ENCODE measurements around the gene CACNG6.

CACNG6 gene

DNA sequence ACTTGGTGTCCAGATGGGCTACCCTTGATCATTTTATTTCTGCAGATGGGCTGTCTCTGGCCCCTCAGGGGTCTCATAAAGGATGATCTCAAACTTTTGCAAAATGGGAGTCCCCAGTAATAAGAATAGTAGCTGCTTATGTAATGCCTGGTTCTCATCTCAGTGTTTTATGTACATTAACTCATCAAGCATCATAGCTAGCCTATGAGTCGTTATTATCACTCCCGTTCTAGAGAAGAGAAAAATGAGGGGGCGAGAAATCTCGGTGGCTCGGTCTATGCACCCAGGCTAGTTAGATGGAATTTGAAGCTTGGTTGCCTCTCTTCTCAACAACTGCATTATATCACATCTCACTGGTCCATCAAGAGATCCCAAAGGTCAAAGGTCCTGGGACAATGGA is 3.4 kb downstream of the CACNG6 start:
- H2BK12ac ChIP-seq (ENCODE audit: low read length): no peak overlapping the region
- H3K4me1 ChIP-seq (ENCODE audit: control insufficient read depth in 1 of 2, insufficient read depth in 2 of 2, low read length in 2 of 2): peaks cover 0 to 7% of the 10 kb centered on the region in 2 experiments
- no peak overlapping the region for H2AK5ac ChIP-seq (ENCODE audit: low read length)
- H2BK120ac ChIP-seq (ENCODE audit: insufficient read depth, low read length, poor library complexity): no peak overlapping the region
- no peak overlapping the region for H4K8ac ChIP-seq (ENCODE audit: low read depth, low read length)
- no peak for DNase-seq
- H3K79me2 ChIP-seq (ENCODE audit: control insufficient read depth, insufficient read depth, low read length, poor library complexity): no peaks in the 10 kb centered on the region
- H4K91ac ChIP-seq (ENCODE audit: low read depth, low read length): no peak overlapping the region
- no peaks in the 10 kb centered on the region for H3K79me1 ChIP-seq (ENCODE audit: low read length)
- H3K18ac ChIP-seq (ENCODE audit: low read length): no peak overlapping the region
- H3K14ac ChIP-seq (ENCODE audit: low read length): no peak overlapping the region
- H3K4me3 ChIP-seq (ENCODE audit: low read depth, low read length): no peak overlapping the region
- no peak overlapping the region for H3K4me2 ChIP-seq (ENCODE audit: low read length)
- no peaks in the 10 kb centered on the region for H3K36me3 ChIP-seq (ENCODE audit: control insufficient read depth in 1 of 2, insufficient read depth in 2 of 2, low read length in 2 of 2)
- peaks cover 5% of the 10 kb centered on the region for H3K9me3 ChIP-seq (ENCODE audit: insufficient read depth, low read depth, low read length)
- no peak overlapping the region for H2AFZ ChIP-seq (ENCODE audit: insufficient read depth, low read length, poor library complexity)
- no peak overlapping the region for H3K4ac ChIP-seq (ENCODE audit: low read depth, low read length)
- peaks cover 12% of the 10 kb centered on the region for H3K27me3 ChIP-seq (ENCODE audit: insufficient read depth, low read length)
- WGBS (ENCODE audit: extremely low coverage, insufficient coverage, insufficient read length): no CpG with 5 or more reads among the region's 5 CpGs
- H4K12ac ChIP-seq (ENCODE audit: low read depth, low read length): no peak overlapping the region
- H3K23ac ChIP-seq (ENCODE audit: low read length): no peak overlapping the region
- no peak overlapping the region for H2BK5ac ChIP-seq (ENCODE audit: low read depth, low read length, poor library complexity)
- H3K9ac ChIP-seq (ENCODE audit: low read length): no peak overlapping the region
- H3K27ac ChIP-seq (ENCODE audit: low read depth, low read length): no peak overlapping the region

- no peak overlapping the region for H3K9ac ChIP-seq (ENCODE audit: low read length)
- H3K4me3 ChIP-seq (ENCODE audit: low read depth, low read length): no peak overlapping the region
- no peak for DNase-seq
- no peak overlapping the region for H3K4ac ChIP-seq (ENCODE audit: low read depth, low read length)
- H3K9me3 ChIP-seq (ENCODE audit: insufficient read depth, low read depth, low read length): peaks cover 3% of the 10 kb centered on the region
- no peaks in the 10 kb centered on the region for H3K36me3 ChIP-seq (ENCODE audit: control insufficient read depth in 1 of 2, insufficient read depth in 2 of 2, low read length in 2 of 2)
- H2BK12ac ChIP-seq (ENCODE audit: low read length): no peak overlapping the region
- H4K8ac ChIP-seq (ENCODE audit: low read depth, low read length): no peak overlapping the region
- no peak overlapping the region for H3K18ac ChIP-seq (ENCODE audit: low read length)
- no peak overlapping the region for H3K14ac ChIP-seq (ENCODE audit: low read length)
- H2BK5ac ChIP-seq (ENCODE audit: low read depth, low read length, poor library complexity): no peak overlapping the region
- H4K91ac ChIP-seq (ENCODE audit: low read depth, low read length): no peak overlapping the region
- no peak overlapping the region for H3K23ac ChIP-seq (ENCODE audit: low read length)
- H3K4me2 ChIP-seq (ENCODE audit: low read length): no peak overlapping the region
- no peaks in the 10 kb centered on the region for H3K79me1 ChIP-seq (ENCODE audit: low read length)
- H3K4me1 ChIP-seq (ENCODE audit: control insufficient read depth in 1 of 2, insufficient read depth in 2 of 2, low read length in 2 of 2): no peaks in the 10 kb centered on the region
- no peak overlapping the region for H3K27ac ChIP-seq (ENCODE audit: low read depth, low read length)
- H2AFZ ChIP-seq (ENCODE audit: insufficient read depth, low read length, poor library complexity): no peak overlapping the region
- WGBS (ENCODE audit: extremely low coverage, insufficient coverage, insufficient read length): no CpG with 5 or more reads among the region's 7 CpGs
- H3K79me2 ChIP-seq (ENCODE audit: control insufficient read depth, insufficient read depth, low read length, poor library complexity): no peaks in the 10 kb centered on the region
- H2BK120ac ChIP-seq (ENCODE audit: insufficient read depth, low read length, poor library complexity): no peak overlapping the region
- H3K27me3 ChIP-seq (ENCODE audit: insufficient read depth, low read length): peaks cover 3% of the 10 kb centered on the region
- H2AK5ac ChIP-seq (ENCODE audit: low read length): no peak overlapping the region
- H4K12ac ChIP-seq (ENCODE audit: low read depth, low read length): no peak overlapping the region
These were observed 6.8 kb downstream of the CACNG6 start for GRCh38 chr19:53998223-53998622.

DNA sequence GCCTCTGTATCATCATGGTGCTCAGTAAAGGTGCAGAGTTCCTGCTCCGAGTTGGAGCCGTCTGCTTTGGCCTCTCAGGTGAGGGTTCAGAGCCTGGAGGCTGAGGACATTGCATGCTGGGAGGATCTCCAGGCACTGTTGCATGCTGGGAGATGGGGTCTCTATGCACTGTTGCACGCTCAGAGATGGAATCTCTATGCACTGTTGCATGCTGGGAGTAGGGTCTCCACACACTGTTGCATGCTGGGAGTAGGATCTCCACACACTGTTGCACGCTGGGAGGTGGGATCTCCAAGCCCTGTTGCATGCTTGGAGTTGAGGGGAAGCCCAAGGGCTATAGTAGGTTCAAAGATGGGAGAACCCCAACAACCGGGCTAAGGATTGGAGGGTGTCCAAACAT is 8.3 kb downstream of the CACNG6 start:
- H3K4me1 ChIP-seq (ENCODE audit: control insufficient read depth in 1 of 2, insufficient read depth in 2 of 2, low read length in 2 of 2): no peaks in the 10 kb centered on the region

GRCh38 chr19:54001496-54001895 is 10.1 kb downstream of the CACNG6 start:
- Histone ChIP-seq H3K4me2 (ENCODE audit: low read length) (no peak overlapping the region), H4K91ac (ENCODE audit: low read depth, low read length) (no peak overlapping the region), H2AFZ (ENCODE audit: insufficient read depth, low read length, poor library complexity) (no peak overlapping the region), H4K12ac (ENCODE audit: low read depth, low read length) (no peak overlapping the region), H2BK5ac (ENCODE audit: low read depth, low read length, poor library complexity) (no peak overlapping the region), H3K14ac (ENCODE audit: low read length) (no peak overlapping the region), H4K8ac (ENCODE audit: low read depth, low read length) (no peak overlapping the region), H2BK120ac (ENCODE audit: insufficient read depth, low read length, poor library complexity) (no peak overlapping the region), H3K79me1 (ENCODE audit: low read length) (no peaks in the 10 kb centered on the region), H3K9me3 (ENCODE audit: insufficient read depth, low read depth, low read length) (peaks cover 3% of the 10 kb centered on the region), H3K27me3 (ENCODE audit: insufficient read depth, low read length) (no peaks in the 10 kb centered on the region), H3K4me1 (ENCODE audit: control insufficient read depth in 1 of 2, insufficient read depth in 2 of 2, low read length in 2 of 2) (no peaks in the 10 kb centered on the region), H3K27ac (ENCODE audit: low read depth, low read length) (no peak overlapping the region), H2BK12ac (ENCODE audit: low read length) (no peak overlapping the region), H3K18ac (ENCODE audit: low read length) (no peak overlapping the region), H2AK5ac (ENCODE audit: low read length) (no peak overlapping the region), H3K79me2 (ENCODE audit: control insufficient read depth, insufficient read depth, low read length, poor library complexity) (no peaks in the 10 kb centered on the region), H3K9ac (ENCODE audit: low read length) (no peak overlapping the region), H3K23ac (ENCODE audit: low read length) (no peak overlapping the region), H3K4me3 (ENCODE audit: low read depth, low read length) (no peak overlapping the region), H3K4ac (ENCODE audit: low read depth, low read length) (no peak overlapping the region), H3K36me3 (ENCODE audit: control insufficient read depth in 1 of 2, insufficient read depth in 2 of 2, low read length in 2 of 2) (no peaks in the 10 kb centered on the region)
- WGBS (ENCODE audit: extremely low coverage, insufficient coverage, insufficient read length): no CpG with 5 or more reads among the region's 2 CpGs
- DNase-seq: peak in 1 of 2 donors; percentile 50

More for the DNA sequence above, 8.3 kb downstream of the CACNG6 start:
- Histone ChIP-seq H3K27ac (ENCODE audit: low read depth, low read length) (no peak overlapping the region), H3K4me3 (ENCODE audit: low read depth, low read length) (no peak overlapping the region), H3K14ac (ENCODE audit: low read length) (no peak overlapping the region), H3K27me3 (ENCODE audit: insufficient read depth, low read length) (no peaks in the 10 kb centered on the region), H3K4ac (ENCODE audit: low read depth, low read length) (no peak overlapping the region), H3K9ac (ENCODE audit: low read length) (no peak overlapping the region), H2AFZ (ENCODE audit: insufficient read depth, low read length, poor library complexity) (no peak overlapping the region), H4K12ac (ENCODE audit: low read depth, low read length) (no peak overlapping the region), H3K4me2 (ENCODE audit: low read length) (no peak overlapping the region), H3K36me3 (ENCODE audit: control insufficient read depth in 1 of 2, insufficient read depth in 2 of 2, low read length in 2 of 2) (no peaks in the 10 kb centered on the region), H2AK5ac (ENCODE audit: low read length) (no peak overlapping the region), H4K91ac (ENCODE audit: low read depth, low read length) (no peak overlapping the region), H3K23ac (ENCODE audit: low read length) (no peak overlapping the region), H4K8ac (ENCODE audit: low read depth, low read length) (no peak overlapping the region), H3K79me2 (ENCODE audit: control insufficient read depth, insufficient read depth, low read length, poor library complexity) (no peaks in the 10 kb centered on the region), H2BK12ac (ENCODE audit: low read length) (no peak overlapping the region), H3K18ac (ENCODE audit: low read length) (no peak overlapping the region), H2BK5ac (ENCODE audit: low read depth, low read length, poor library complexity) (no peak overlapping the region), H2BK120ac (ENCODE audit: insufficient read depth, low read length, poor library complexity) (no peak overlapping the region), H3K79me1 (ENCODE audit: low read length) (no peaks in the 10 kb centered on the region), H3K9me3 (ENCODE audit: insufficient read depth, low read depth, low read length) (peaks cover 3% of the 10 kb centered on the region)
- no peak for DNase-seq
- WGBS (ENCODE audit: extremely low coverage, insufficient coverage, insufficient read length): no CpG with 5 or more reads among the region's 5 CpGs

Data from trophoblast cell (in vitro differentiated cells and primary cell).